PC-9 (cell line): ENCODE measurements around the gene DOCK11.

Experiments used
- CTCF ChIP-seq: fragments of 200-600 bp; sonication (generic); conservative IDR thresholded peaks from 2 replicates; pipeline ENCODE4 v1.6.1; 2017; ENCODE audit warnings: mixed run types, antibody characterized with exemption, mild to moderate bottlenecking, moderate library complexity
- EZH2 ChIP-seq: fragments of 200-600 bp; sonication (generic); IDR thresholded peaks from 2 replicates; pipeline ENCODE4 v1.8.0; 2017; ENCODE audit warnings: antibody characterized with exemption, low read depth

GRCh38 chrX:118508221-118508620, 12.6 kb downstream of the DOCK11 start:
- no peak for TF ChIP-seq EZH2
- TF ChIP-seq CTCF, result no peak
